Measurements from ENCODE around the gene HECW1.

DNA sequence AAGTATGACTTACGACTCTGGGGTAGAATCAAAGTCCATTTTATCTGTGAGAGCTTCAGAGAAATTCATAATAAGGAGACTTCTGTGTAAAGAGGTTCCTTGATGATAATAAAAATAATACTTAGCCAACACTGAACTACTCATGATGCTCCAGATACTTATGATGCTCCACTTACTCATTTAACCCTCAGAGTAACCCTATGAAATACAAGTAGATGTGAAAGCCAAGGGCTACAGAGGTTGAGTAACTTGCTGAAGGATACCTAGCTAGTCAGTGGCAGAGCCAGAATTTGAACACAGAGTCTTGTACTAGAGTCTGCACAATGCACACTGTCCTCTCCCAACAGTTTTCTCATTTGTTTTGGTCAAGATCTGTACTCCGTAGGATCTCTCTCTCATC lies 89.5 kb downstream of the HECW1 start:
- TF ChIP-seq, protein P1, sequence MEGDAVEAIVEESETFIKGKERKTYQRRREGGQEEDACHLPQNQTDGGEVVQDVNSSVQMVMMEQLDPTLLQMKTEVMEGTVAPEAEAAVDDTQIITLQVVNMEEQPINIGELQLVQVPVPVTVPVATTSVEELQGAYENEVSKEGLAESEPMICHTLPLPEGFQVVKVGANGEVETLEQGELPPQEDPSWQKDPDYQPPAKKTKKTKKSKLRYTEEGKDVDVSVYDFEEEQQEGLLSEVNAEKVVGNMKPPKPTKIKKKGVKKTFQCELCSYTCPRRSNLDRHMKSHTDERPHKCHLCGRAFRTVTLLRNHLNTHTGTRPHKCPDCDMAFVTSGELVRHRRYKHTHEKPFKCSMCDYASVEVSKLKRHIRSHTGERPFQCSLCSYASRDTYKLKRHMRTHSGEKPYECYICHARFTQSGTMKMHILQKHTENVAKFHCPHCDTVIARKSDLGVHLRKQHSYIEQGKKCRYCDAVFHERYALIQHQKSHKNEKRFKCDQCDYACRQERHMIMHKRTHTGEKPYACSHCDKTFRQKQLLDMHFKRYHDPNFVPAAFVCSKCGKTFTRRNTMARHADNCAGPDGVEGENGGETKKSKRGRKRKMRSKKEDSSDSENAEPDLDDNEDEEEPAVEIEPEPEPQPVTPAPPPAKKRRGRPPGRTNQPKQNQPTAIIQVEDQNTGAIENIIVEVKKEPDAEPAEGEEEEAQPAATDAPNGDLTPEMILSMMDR (IDR thresholded peaks at IDR 0.05; ENCODE audit: low read depth, low read length, missing input control) = no peak
- TF ChIP-seq, protein P2, sequence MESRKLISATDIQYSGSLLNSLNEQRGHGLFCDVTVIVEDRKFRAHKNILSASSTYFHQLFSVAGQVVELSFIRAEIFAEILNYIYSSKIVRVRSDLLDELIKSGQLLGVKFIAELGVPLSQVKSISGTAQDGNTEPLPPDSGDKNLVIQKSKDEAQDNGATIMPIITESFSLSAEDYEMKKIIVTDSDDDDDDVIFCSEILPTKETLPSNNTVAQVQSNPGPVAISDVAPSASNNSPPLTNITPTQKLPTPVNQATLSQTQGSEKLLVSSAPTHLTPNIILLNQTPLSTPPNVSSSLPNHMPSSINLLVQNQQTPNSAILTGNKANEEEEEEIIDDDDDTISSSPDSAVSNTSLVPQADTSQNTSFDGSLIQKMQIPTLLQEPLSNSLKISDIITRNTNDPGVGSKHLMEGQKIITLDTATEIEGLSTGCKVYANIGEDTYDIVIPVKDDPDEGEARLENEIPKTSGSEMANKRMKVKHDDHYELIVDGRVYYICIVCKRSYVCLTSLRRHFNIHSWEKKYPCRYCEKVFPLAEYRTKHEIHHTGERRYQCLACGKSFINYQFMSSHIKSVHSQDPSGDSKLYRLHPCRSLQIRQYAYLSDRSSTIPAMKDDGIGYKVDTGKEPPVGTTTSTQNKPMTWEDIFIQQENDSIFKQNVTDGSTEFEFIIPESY (IDR thresholded peaks at IDR 0.05) = no peak
- TF ChIP-seq JUND (IDR thresholded peaks at IDR 0.05) = no peak
- TF ChIP-seq, protein P3, sequence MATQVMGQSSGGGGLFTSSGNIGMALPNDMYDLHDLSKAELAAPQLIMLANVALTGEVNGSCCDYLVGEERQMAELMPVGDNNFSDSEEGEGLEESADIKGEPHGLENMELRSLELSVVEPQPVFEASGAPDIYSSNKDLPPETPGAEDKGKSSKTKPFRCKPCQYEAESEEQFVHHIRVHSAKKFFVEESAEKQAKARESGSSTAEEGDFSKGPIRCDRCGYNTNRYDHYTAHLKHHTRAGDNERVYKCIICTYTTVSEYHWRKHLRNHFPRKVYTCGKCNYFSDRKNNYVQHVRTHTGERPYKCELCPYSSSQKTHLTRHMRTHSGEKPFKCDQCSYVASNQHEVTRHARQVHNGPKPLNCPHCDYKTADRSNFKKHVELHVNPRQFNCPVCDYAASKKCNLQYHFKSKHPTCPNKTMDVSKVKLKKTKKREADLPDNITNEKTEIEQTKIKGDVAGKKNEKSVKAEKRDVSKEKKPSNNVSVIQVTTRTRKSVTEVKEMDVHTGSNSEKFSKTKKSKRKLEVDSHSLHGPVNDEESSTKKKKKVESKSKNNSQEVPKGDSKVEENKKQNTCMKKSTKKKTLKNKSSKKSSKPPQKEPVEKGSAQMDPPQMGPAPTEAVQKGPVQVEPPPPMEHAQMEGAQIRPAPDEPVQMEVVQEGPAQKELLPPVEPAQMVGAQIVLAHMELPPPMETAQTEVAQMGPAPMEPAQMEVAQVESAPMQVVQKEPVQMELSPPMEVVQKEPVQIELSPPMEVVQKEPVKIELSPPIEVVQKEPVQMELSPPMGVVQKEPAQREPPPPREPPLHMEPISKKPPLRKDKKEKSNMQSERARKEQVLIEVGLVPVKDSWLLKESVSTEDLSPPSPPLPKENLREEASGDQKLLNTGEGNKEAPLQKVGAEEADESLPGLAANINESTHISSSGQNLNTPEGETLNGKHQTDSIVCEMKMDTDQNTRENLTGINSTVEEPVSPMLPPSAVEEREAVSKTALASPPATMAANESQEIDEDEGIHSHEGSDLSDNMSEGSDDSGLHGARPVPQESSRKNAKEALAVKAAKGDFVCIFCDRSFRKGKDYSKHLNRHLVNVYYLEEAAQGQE (IDR thresholded peaks at IDR 0.05) = no peak
- no peak for TF ChIP-seq TAF1 (conservative IDR thresholded peaks at IDR 0.05)
- no peak for TF ChIP-seq YY1 (IDR thresholded peaks at IDR 0.05)
- no peak for TF ChIP-seq EGR1 (IDR thresholded peaks at IDR 0.05; ENCODE audit: low read depth in 2 of 2)
- no peak for TF ChIP-seq GABPA (IDR thresholded peaks at IDR 0.05 in 1 of 2, conservative IDR thresholded peaks at IDR 0.05 in 1 of 2)
